Muscle layer of colon (tissue), 2 donors: ENCODE measurements around the gene ARID1B.
"Not testable (repeated sequence)": the region's sequence is repeated elsewhere in the genome, so short reads cannot be mapped to it uniquely, and the experiment has no call there.

Experiments
- H3K27ac ChIP-seq: one replicate; pipeline ENCODE4 v1.7.0; 2013; ENCODE audit warnings: low read depth, mild to moderate bottlenecking, low read length, moderate library complexity
- H3K27me3 ChIP-seq, 2 donors: one replicate each; pipeline ENCODE4 v1.7.0; 2013; ENCODE audit warnings: low read length in 2 of 2, mild to moderate bottlenecking in 2 of 2; ENCODE audit not compliant: insufficient read depth in 2 of 2, control insufficient read depth in 1 of 2
- H3K36me3 ChIP-seq: one replicate; pipeline ENCODE4 v1.7.0; 2013; ENCODE audit warnings: mild to moderate bottlenecking, low read length; ENCODE audit not compliant: insufficient read depth
- H3K4me1 ChIP-seq: one replicate; pipeline ENCODE4 v1.7.0; 2013; ENCODE audit warnings: mild to moderate bottlenecking, low read length; ENCODE audit not compliant: insufficient read depth
- H3K4me3 ChIP-seq, 2 donors: one replicate each; pipeline ENCODE4 v1.7.0; 2013; ENCODE audit warnings: low read length in 2 of 2, low read depth in 1 of 2, mild to moderate bottlenecking in 1 of 2, moderate library complexity in 1 of 2
- H3K9ac ChIP-seq: one replicate; pipeline ENCODE4 v1.7.0; 2013; ENCODE audit warnings: low read length
- H3K9me3 ChIP-seq: one replicate; pipeline ENCODE4 v1.7.0; 2013; ENCODE audit warnings: mild to moderate bottlenecking, low read length
- donor health status: abdominal sarcoma.
- donor health status: Adenocarcinoma of cecum.

The ARID1B gene

DNA sequence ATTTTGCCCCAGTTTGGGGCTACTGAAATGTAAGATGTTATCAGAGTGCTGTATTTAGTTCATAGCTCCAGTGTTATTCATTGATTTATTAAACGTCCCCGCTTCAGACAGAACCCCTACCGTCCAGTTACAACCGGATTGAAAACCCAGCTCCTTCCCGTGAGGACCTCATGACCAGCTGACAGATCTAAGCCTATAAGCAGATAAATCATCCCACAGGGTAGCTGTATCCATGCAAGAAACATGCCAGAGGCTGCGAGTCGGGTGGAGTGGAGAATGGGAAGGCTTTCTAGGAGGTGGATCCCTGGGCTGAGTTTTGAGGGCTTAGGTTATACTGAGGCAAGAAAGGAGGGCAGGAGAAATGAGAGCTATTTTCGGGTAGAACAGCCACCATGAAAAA, 260.0 kb downstream of the ARID1B start:
- H3K9ac ChIP-seq, result no peak overlapping the region
- no peak overlapping the region for H3K4me3 ChIP-seq
- no peaks in the 10 kb centered on the region for H3K27me3 ChIP-seq
- H3K9me3 ChIP-seq, result no peaks in the 10 kb centered on the region
- no peaks in the 10 kb centered on the region for H3K36me3 ChIP-seq
- H3K4me1 ChIP-seq, result peaks cover 38% of the 10 kb centered on the region
- H3K27ac ChIP-seq, result no peak overlapping the region

GRCh38 chr6:157038610-157039009, 261.4 kb downstream of the ARID1B start:
- Histone ChIP-seq H3K9ac (no peak overlapping the region), H3K36me3 (no peaks in the 10 kb centered on the region), H3K27me3 (no peaks in the 10 kb centered on the region), H3K4me1 (peaks cover 32% of the 10 kb centered on the region), H3K27ac (no peak overlapping the region), H3K4me3 (no peak overlapping the region), H3K9me3 (no peaks in the 10 kb centered on the region)

DNA sequence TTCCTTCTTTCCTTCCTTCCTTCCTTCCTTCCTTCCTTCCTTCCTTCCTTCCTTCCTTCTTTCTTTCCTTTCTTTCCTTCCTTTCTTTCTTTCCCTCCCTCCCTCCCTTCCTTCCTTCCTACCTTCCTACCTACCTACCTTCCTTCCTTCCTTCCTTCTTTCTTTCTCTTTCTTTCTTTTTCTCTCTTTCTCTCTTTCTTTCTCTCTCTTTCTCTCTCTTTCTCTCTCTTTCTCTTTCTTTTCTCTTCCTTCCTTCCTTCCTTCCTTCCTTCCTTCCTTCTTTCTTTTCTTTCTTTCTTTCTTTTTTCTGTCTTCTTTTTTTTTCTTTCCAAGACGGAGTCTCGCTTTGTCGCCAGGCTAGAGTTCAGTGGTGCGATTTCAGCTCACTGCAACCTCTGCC, 262.5 kb downstream of the ARID1B start:
- H3K4me3 ChIP-seq, H3K27ac ChIP-seq, H3K36me3 ChIP-seq, H3K9ac ChIP-seq, H3K27me3 ChIP-seq, H3K9me3 ChIP-seq: not testable (repeated sequence)
- H3K4me1 ChIP-seq, result peaks cover 22% of the 10 kb centered on the region

DNA sequence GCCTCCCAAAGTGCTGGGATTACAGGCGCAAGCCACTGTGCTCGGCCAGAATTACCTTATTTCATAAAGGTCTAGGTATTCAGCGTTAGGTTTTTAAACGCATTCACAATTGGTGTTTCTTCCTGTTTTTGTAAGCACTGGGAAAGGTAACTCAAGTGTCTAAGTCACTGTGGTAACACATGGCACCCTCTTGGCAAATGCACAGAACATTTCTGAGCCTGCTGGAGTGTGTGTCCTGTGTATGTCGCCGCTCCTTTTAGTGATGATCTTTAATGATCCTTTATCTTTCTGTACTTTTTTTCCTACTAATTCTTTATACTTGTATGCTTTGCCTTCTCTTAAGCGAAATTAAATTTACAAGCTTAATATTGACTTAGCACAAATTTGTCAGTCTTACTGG, 263.0 kb downstream of the ARID1B start:
- Histone ChIP-seq H3K9ac (no peak overlapping the region), H3K4me3 (no peak overlapping the region), H3K36me3 (no peaks in the 10 kb centered on the region), H3K27me3 (no peaks in the 10 kb centered on the region), H3K27ac (no peak overlapping the region), H3K4me1 (peaks cover 19% of the 10 kb centered on the region), H3K9me3 (no peaks in the 10 kb centered on the region)

DNA sequence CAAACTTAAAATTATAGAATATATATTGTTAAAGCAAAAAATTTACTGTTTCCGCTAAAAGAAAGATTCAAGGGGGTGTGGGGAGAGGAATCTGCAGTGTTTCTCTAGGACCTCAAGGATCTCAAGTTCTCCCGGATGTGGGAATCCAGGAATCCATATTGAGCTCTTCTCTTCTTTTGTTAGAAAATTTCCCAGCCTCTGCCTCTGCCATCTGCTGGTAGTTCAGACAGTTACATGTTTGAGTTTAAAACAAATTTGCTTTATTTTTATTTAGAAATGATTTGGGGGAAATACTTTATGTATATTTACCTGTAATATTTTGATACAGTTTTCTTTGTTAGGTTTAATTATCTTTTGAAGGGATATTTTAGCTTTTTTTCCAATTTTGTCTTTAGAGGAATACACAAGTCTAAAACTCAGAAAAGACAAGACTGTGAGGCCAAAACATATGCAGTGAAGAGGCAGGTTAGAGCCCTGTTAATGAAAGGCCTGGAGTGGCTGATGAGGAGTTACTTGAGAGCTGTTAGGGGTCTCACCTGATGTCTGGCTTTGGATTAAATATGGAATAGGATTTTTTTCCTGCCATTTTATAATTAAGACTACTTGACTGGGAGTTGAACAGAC, 268.8 kb downstream of the ARID1B start:
- Histone ChIP-seq H3K27ac (no peak overlapping the region), H3K9ac (no peak overlapping the region), H3K27me3 (no peaks in the 10 kb centered on the region), H3K4me1 (peaks cover 29% of the 10 kb centered on the region), H3K4me3 (no peak overlapping the region), H3K9me3 (no peaks in the 10 kb centered on the region), H3K36me3 (no peaks in the 10 kb centered on the region)

- Histone ChIP-seq H3K4me1 (peaks cover 31% of the 10 kb centered on the region), H3K36me3 (no peaks in the 10 kb centered on the region), H3K27me3 (no peaks in the 10 kb centered on the region), H3K4me3 (no peak overlapping the region), H3K27ac (no peak overlapping the region), H3K9ac (no peak overlapping the region), H3K9me3 (no peaks in the 10 kb centered on the region)
Observed at GRCh38 chr6:157046776-157047175, 269.6 kb downstream of the ARID1B start.

DNA sequence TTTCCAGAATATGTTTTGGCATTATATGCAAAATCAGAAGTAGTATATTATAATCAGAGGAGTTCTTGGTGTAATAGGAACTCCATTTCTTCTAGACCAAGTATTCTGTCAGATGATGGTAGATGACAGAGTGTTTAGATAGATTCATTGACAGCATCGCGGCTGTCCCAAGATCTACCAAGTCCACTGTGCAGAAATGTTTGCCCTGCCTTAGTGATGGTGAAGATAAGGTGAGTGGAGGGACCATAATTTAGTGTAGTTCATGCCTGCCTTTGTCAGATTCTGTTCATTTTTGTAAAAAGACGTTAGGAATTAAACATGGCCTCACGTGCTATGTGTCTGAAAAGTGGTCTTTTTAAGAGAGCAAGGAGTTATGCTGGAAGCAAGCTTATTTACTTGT, 270.1 kb downstream of the ARID1B start:
- peaks cover 31% of the 10 kb centered on the region for H3K4me1 ChIP-seq
- no peak overlapping the region for H3K27ac ChIP-seq
- H3K27me3 ChIP-seq, result no peaks in the 10 kb centered on the region
- H3K9ac ChIP-seq, result no peak overlapping the region
- no peaks in the 10 kb centered on the region for H3K36me3 ChIP-seq
- H3K4me3 ChIP-seq, result no peak overlapping the region
- H3K9me3 ChIP-seq, result no peaks in the 10 kb centered on the region

- Histone ChIP-seq H3K27ac (no peak overlapping the region), H3K4me3 (no peak overlapping the region), H3K4me1 (peaks cover 31% of the 10 kb centered on the region), H3K9me3 (no peaks in the 10 kb centered on the region), H3K27me3 (no peaks in the 10 kb centered on the region), H3K9ac (no peak overlapping the region), H3K36me3 (no peaks in the 10 kb centered on the region)
Observed at GRCh38 chr6:157047951-157048350, 270.8 kb downstream of the ARID1B start.

GRCh38 chr6:157049133-157049532, 272.0 kb downstream of the ARID1B start:
- Histone ChIP-seq H3K36me3 (no peaks in the 10 kb centered on the region), H3K27me3 (no peaks in the 10 kb centered on the region), H3K4me1 (peaks cover 31% of the 10 kb centered on the region), H3K9me3 (no peaks in the 10 kb centered on the region), H3K4me3 (no peak overlapping the region), H3K9ac (no peak overlapping the region), H3K27ac (no peak overlapping the region)

DNA sequence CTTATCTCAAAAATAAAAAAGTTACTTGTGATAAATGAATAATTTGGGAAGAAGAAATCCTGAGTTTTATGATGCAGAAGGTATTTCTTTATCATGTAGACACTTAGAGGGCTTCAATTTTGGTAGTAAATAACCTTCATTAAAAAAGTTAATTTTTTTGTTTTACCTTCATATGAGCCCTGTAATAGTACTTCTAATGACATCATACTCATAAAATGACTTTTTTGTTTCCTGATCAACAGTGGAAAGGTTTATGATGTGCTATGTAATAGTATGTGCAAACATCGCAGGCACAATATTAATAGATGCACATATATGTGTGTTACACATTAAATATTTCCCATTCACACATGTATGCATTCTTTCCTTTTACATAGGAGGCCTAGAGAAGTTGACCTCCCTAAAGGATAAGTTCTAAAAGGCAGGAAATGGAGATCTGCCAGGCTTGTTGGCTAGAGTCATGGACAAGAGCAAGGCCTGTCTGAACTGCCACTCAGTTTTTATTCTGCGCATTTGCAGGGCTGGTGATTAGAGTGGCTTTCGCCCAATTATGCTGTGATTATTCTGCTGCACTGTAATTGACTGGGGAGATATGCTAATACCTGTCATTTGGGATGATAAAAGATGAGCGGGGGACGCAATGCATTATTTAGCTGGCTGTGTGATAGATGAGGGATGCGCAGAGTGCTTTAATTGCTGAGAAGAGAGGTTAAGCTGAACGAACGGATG, 273.5 kb downstream of the ARID1B start:
- Histone ChIP-seq H3K4me3 (no peak overlapping the region), H3K9ac (no peak overlapping the region), H3K27ac (no peak overlapping the region), H3K4me1 (peaks cover 31% of the 10 kb centered on the region), H3K27me3 (no peaks in the 10 kb centered on the region), H3K9me3 (no peaks in the 10 kb centered on the region), H3K36me3 (no peaks in the 10 kb centered on the region)

GRCh38 chr6:157054531-157054979, 277.4 kb downstream of the ARID1B start:
- Histone ChIP-seq H3K9me3 (no peaks in the 10 kb centered on the region), H3K9ac (no peak overlapping the region), H3K4me1 (peaks cover 11% of the 10 kb centered on the region), H3K27ac (no peak overlapping the region), H3K36me3 (no peaks in the 10 kb centered on the region), H3K4me3 (no peak overlapping the region), H3K27me3 (no peaks in the 10 kb centered on the region)

DNA sequence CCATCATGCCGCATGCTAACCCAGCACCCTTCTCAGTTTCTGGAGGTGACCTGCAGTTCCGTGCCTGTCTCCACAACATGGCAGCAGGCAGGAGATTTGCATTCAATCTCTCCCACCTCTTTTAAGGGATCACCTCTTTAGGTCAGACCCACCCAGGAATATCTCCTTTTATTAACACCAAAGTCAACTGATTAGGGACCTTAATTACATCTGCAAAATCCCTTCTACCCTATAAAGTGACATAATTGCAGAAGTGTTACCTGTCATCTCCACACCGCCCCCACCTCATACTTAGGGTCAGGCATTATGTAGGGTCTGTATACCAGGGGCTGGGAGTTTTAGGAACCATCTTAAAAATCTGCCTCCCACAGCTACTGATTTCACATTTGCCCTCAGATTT, 278.7 kb downstream of the ARID1B start:
- no peaks in the 10 kb centered on the region for H3K27me3 ChIP-seq
- H3K36me3 ChIP-seq, result no peaks in the 10 kb centered on the region
- H3K9ac ChIP-seq, result no peak overlapping the region
- peaks cover 18% of the 10 kb centered on the region for H3K4me1 ChIP-seq
- no peaks in the 10 kb centered on the region for H3K9me3 ChIP-seq
- no peak overlapping the region for H3K27ac ChIP-seq
- H3K4me3 ChIP-seq, result no peak overlapping the region
